GM19193 (cell line): ENCODE measurements around the gene GMPR2.

Experiments
- POLR2A ChIP-seq: IDR thresholded peaks from 4 replicates; pipeline ENCODE4 v1.6.1; 2011; ENCODE audit not compliant: insufficient read depth, insufficient read length; ENCODE audit errors: extremely low read depth

The GMPR2 gene

GRCh38 chr14:24279301-24280186, 46.8 kb downstream of the GMPR2 start:
- TF ChIP-seq POLR2A = no peak

GRCh38 chr14:24280797-24281460, 48.2 kb downstream of the GMPR2 start:
- TF ChIP-seq POLR2A = no peak

- TF ChIP-seq POLR2A = no peak
These were observed 48.9 kb downstream of the GMPR2 start for GRCh38 chr14:24281636-24282035.

- no peak for TF ChIP-seq POLR2A
These were observed 50.0 kb downstream of the GMPR2 start for GRCh38 chr14:24282736-24283135.

- no peak for TF ChIP-seq POLR2A
These were observed 51.2 kb downstream of the GMPR2 start for GRCh38 chr14:24283796-24284460.

GRCh38 chr14:24284501-24285035, 51.8 kb downstream of the GMPR2 start:
- no peak for TF ChIP-seq POLR2A

GRCh38 chr14:24285351-24285750, 52.6 kb downstream of the GMPR2 start:
- no peak for TF ChIP-seq POLR2A

GRCh38 chr14:24286996-24287395, 54.3 kb downstream of the GMPR2 start:
- no peak for TF ChIP-seq POLR2A
